Esophagus muscularis mucosa (tissue), 3 donors: ENCODE results near the gene PTPN4.
"Not testable (repeated sequence)": the region's sequence is repeated elsewhere in the genome, so short reads cannot be mapped to it uniquely, and the experiment has no call there.

Source experiments
- CTCF ChIP-seq, 3 experiments: fragments of 200-600 bp in 2 of 3; fragments of 450-650 bp in 1 of 3; sonication (generic) in 2 of 3; IDR thresholded peaks; one replicate each; pipeline ENCODE4 v1.5.1; 2017 to 2019; ENCODE audit warnings: antibody characterized with exemption in 3 of 3, mild to moderate bottlenecking in 2 of 3, moderate library complexity in 1 of 3
- POLR2A ChIP-seq: fragments of 450-650 bp; IDR thresholded peaks from one replicate; pipeline ENCODE4 v1.6.1; 2017; ENCODE audit warnings: antibody characterized with exemption, moderate library complexity, mild to moderate bottlenecking, low read depth
- POLR2AphosphoS5 ChIP-seq, 2 donors: sonication (generic); formaldehyde crosslinking; IDR thresholded peaks; one replicate each; pipeline ENCODE4 v1.6.1; 2017; ENCODE audit warnings: antibody characterized with exemption in 2 of 2

GRCh38 chr2:119804409-119804808 lies 44.7 kb downstream of the PTPN4 start:
- TF ChIP-seq CTCF (IDR thresholded peaks at IDR 0.05); POLR2AphosphoS5 (IDR thresholded peaks at IDR 0.05); POLR2A: not testable (repeated sequence)
